Epithelial cell of proximal tubule (primary cell): Measurements from ENCODE around the gene AKAP8. TPM values are rescaled to one million over a fixed set of nuclear protein-coding genes. Genes with fewer than 3 reads are reported as not detected.

ENCODE experiments used
- DNase-seq: peaks from one replicate; pipeline ENCODE4 v3.0.0-alpha.2; 2011; ENCODE audit warnings: low read depth
- H3K4me3 ChIP-seq: 2 replicates; pipeline ENCODE4 v1.5.1; 2011; ENCODE audit warnings: low read depth, mild to moderate bottlenecking, low read length
- total RNA-seq: library from RNA; depleted of rRNA; stranded (reverse); fragments of >200 nt; gene quantifications from 2 replicates; pipeline ENCODE4 v1.2.3, GENCODE V29; 2015
- TF ChIP-seq, protein P1 (sequence below): conservative IDR thresholded peaks from 2 replicates; pipeline ENCODE4 v1.5.1; 2012; ENCODE audit warnings: low read depth, mild to moderate bottlenecking, low read length

AKAP8 gene
- total RNA-seq, 1 donor from 2014 or later: 14.1 TPM

DNA sequence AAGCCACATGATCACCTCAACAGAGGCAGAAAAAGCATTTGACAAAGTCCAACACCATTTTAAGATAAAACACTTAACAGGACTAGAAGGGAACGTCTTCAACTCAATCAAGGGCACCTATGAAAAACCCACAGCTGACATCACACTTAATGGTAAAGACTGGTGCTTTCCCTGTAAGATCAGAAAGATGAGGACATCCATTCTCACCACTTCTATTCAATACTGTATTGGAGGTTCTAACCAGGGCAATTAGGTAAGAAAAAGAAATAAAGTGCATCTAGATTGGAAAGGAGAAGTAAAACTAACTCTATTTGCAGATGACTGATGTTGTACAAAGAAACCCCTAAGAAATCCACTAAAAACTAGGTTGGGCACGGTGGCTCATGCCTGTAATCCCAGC is 11.2 kb upstream of the AKAP8 start:
- TF ChIP-seq, protein P1, sequence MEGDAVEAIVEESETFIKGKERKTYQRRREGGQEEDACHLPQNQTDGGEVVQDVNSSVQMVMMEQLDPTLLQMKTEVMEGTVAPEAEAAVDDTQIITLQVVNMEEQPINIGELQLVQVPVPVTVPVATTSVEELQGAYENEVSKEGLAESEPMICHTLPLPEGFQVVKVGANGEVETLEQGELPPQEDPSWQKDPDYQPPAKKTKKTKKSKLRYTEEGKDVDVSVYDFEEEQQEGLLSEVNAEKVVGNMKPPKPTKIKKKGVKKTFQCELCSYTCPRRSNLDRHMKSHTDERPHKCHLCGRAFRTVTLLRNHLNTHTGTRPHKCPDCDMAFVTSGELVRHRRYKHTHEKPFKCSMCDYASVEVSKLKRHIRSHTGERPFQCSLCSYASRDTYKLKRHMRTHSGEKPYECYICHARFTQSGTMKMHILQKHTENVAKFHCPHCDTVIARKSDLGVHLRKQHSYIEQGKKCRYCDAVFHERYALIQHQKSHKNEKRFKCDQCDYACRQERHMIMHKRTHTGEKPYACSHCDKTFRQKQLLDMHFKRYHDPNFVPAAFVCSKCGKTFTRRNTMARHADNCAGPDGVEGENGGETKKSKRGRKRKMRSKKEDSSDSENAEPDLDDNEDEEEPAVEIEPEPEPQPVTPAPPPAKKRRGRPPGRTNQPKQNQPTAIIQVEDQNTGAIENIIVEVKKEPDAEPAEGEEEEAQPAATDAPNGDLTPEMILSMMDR: no peak
- DNase-seq: no peak
- H3K4me3 ChIP-seq: no peak overlapping the region

DNA sequence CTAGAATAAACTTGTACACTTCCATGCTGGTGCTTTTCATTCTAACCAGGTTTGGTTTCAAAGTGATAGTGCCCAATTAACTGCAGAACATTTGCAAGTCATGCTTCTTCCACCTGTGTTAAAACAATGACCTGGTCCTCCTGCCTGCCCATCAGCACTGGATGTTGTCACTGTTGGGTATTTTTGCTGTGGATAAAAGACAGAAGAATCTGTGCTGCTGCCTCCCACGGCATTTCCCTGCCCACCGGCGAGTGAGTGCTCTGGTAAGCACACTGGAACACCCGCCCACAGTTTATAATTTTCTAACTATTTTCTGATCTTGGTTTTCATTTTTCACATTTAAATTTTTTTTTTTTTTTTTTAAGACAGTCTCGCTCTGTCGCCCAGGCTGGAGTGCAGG is 2.3 kb upstream of the AKAP8 start:
- no peak for DNase-seq
- H3K4me3 ChIP-seq: no peak overlapping the region
- TF ChIP-seq, protein P1: no peak

DNA sequence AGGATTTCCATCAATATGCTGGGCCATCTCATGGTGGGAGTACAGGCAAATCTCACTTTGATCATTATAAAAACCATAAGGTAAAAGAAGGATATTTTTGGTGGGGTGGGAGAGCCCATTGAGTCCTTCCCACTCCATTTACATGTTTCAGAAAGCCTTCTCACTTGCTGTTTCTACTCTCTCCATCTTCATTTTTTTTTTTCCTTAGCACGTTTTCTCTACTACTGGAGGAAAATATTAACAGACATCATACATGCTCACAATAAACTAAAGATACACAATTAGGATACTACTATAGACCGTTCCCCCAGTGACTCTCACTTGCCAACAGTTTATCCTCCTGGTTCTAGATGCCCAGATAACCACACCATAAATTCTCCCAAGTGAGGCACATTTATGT is 1.8 kb upstream of the AKAP8 start:
- TF ChIP-seq, protein P1: no peak
- H3K4me3 ChIP-seq: no peak overlapping the region
- no peak for DNase-seq

DNA sequence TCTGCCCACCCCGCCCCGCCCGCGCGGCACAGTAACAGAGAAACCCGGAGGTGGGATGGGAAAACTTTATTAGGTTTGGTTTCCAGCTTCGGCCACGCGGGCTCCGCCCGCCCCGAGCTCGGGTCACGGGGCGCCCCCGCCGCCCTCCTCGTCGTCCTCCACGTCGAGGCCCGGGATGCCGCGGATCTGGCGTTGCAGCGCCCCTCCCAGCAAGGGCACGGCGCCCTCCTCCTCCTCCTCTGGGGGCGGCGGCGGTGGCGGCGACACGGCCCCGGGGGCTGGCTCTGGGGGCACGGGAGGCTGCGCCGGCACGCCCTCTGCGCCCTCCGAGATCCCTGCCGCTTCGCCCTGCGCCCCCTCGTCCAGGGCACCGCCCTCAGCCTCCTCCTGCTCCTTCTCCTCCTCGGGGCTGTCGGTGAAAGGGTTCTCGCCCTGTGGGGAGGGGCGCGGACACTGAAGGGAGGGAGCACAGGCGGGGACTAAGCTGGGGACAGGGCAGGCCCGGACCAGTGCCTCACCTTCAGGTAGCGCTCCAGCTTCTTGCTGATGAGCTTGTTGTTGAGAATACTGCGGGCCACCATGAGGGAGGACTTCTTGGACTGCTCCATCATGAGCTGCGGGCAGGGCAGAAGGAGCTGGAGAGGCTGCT is 536 bp upstream of the AKAP8 start:
- TF ChIP-seq, protein P1: no peak
- no peak for DNase-seq
- peak overlapping the region; percentile 63 for H3K4me3 ChIP-seq

DNA sequence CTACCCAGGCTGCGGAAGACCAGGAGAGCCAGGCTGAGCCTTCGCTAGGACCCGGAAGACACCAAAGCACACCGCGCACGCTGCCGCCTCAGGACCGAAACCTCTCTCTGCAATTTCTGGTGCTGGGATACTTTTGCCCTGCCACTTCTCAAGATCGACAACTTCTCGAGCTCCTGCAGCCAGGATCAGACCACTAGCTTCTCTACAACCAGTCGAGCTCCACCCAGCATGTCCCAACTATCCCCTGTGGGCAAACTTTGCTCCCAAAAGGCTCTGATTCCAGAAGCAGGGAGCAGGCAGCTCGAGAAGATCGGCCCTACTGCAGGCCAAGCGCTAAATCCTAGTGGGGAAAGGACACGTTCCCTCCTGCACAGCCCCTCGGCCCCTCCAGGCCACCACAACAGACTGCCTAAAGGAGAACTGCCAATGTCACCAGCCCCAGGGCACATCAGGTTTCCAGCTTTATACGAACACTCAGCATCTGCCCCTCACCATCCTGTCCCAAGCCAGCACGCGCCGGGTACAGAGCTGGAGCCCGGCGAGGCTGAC is 979 bp downstream of the AKAP8 start:
- DNase-seq: no peak
- peak overlapping the region; percentile 100 for H3K4me3 ChIP-seq
- TF ChIP-seq, protein P1: no peak

DNA sequence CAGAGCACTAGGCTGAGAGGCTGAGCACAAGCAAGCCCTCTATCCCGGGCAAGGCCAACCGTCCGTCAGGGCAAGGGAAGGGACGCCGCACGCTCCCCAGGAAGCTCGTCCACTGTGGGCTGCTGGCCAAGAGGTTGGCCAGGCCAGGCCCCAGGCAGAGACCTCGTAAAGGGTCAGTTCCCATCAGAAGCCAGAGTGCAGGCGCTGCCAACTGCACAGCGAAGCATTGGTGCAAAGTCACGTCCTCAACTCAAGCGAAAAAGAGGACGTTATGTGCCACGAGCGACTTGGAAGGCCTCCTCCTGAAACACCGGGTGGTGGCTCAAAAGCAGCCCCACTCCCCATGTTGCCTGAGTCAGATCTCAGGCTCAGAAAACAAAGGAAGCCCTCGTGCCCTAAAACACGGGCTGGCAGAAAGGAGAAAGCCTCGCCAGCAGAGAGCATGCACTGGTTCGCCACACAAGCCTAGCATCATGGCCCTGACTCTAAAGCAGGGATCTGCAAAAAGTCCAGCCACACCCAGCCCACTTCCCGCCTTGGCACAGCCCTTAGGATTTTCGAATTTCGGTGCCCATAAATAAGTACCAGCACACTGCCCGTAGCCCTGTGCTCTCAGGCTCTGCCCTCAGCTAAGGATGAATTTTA is 4.7 kb downstream of the AKAP8 start:
- peak overlapping the region; percentile 13 for H3K4me3 ChIP-seq
- peak; percentile 38 for DNase-seq
- TF ChIP-seq, protein P1: no peak
